Peyer's patch (tissue), 4 donors: ENCODE results near the gene TMEM171.

Experiments used
- CTCF ChIP-seq, 6 experiments: fragments of 450-650 bp in 4 of 6; fragments of 200-600 bp in 2 of 6; sonication (generic) in 1 of 6; IDR thresholded peaks; one replicate each; pipeline ENCODE4 v1.5.1; 2017 to 2019; ENCODE audit warnings: antibody characterized with exemption in 6 of 6, mild to moderate bottlenecking in 3 of 6, moderate library complexity in 1 of 6
- POLR2A ChIP-seq, 2 donors: fragments of 450-650 bp; IDR thresholded peaks; one replicate each; pipeline ENCODE4 v1.5.1; 2017; ENCODE audit warnings: antibody characterized with exemption in 2 of 2, mild to moderate bottlenecking in 2 of 2, moderate library complexity in 2 of 2

- peak in 1 of 2 donors; percentile 55 for TF ChIP-seq POLR2A (IDR thresholded peaks at IDR 0.05)
- no peak for TF ChIP-seq CTCF (IDR thresholded peaks at IDR 0.05)
These were observed 1.9 kb upstream of the TMEM171 start for GRCh38 chr5:73118391-73118973.
